NCI-H1436 (cell line): ENCODE measurements around the gene TMCC1.
"Not testable (repeated sequence)": the region's sequence is repeated elsewhere in the genome, so short reads cannot be mapped to it uniquely, and the experiment has no call there.

ENCODE experiments used
- DNase-seq: peaks from one replicate; lab custom pipeline; 2025; lab: John Stamatoyannopoulos, UW

The TMCC1 gene

GRCh38 chr3:129686941-129687340 lies 206.6 kb downstream of the TMCC1 start:
- peak; percentile 47 for DNase-seq

- DNase-seq: no peak
Measured at GRCh38 chr3:129684270-129684669, 209.2 kb downstream of the TMCC1 start.

GRCh38 chr3:129683201-129683600 lies 210.3 kb downstream of the TMCC1 start:
- no peak for DNase-seq

- no peak for DNase-seq
Measured at GRCh38 chr3:129676985-129677384, 216.5 kb downstream of the TMCC1 start.

- DNase-seq: not testable (repeated sequence)
Measured at GRCh38 chr3:129674798-129675123, 218.8 kb downstream of the TMCC1 start.

- DNase-seq: no peak
Measured at GRCh38 chr3:129673897-129674797, 219.4 kb downstream of the TMCC1 start.

- DNase-seq: no peak
Measured at GRCh38 chr3:129673012-129673411, 220.5 kb downstream of the TMCC1 start.

GRCh38 chr3:129672412-129672811 lies 221.1 kb downstream of the TMCC1 start:
- DNase-seq: no peak

- DNase-seq: no peak
Measured at GRCh38 chr3:129665024-129665768, 228.3 kb downstream of the TMCC1 start.

GRCh38 chr3:129663930-129664646 lies 229.4 kb downstream of the TMCC1 start:
- no peak for DNase-seq

- no peak for DNase-seq
Measured at GRCh38 chr3:129663045-129663446, 230.5 kb downstream of the TMCC1 start.

GRCh38 chr3:129662191-129662608 lies 231.3 kb downstream of the TMCC1 start:
- no peak for DNase-seq

- no peak for DNase-seq
Measured at GRCh38 chr3:129661766-129662165, 231.7 kb downstream of the TMCC1 start.

- no peak for DNase-seq
Measured at GRCh38 chr3:129658110-129658843, 235.2 kb downstream of the TMCC1 start.

- no peak for DNase-seq
Measured at GRCh38 chr3:129657261-129658046, 236.1 kb downstream of the TMCC1 start.

GRCh38 chr3:129656659-129657247 lies 236.8 kb downstream of the TMCC1 start:
- DNase-seq: no peak

GRCh38 chr3:129655291-129655700 lies 238.2 kb downstream of the TMCC1 start:
- DNase-seq: no peak

- DNase-seq: no peak
Measured at GRCh38 chr3:129654131-129654530, 239.4 kb downstream of the TMCC1 start.

GRCh38 chr3:129653019-129653418 lies 240.5 kb downstream of the TMCC1 start:
- DNase-seq: no peak

GRCh38 chr3:129651435-129652202 lies 241.9 kb downstream of the TMCC1 start:
- DNase-seq: no peak
